Esophagus squamous epithelium (tissue), 4 donors: Measurements from ENCODE around the gene PFKP.

Source experiments
- POLR2A ChIP-seq, 4 donors: fragments of 450-650 bp; IDR thresholded peaks; one replicate each; pipeline ENCODE4 v1.6.1; 2017; ENCODE audit warnings: antibody characterized with exemption in 4 of 4, mild to moderate bottlenecking in 4 of 4, moderate library complexity in 3 of 4
- TF ChIP-seq, protein P1 (sequence below), 6 experiments: fragments of 450-650 bp in 4 of 6; fragments of 200-600 bp in 2 of 6; sonication (generic) in 2 of 6; IDR thresholded peaks; one replicate each; pipeline ENCODE4 v1.5.1; 2016 to 2019; ENCODE audit warnings: antibody characterized with exemption in 6 of 6, mild to moderate bottlenecking in 4 of 6, moderate library complexity in 4 of 6

- TF ChIP-seq, protein P1, sequence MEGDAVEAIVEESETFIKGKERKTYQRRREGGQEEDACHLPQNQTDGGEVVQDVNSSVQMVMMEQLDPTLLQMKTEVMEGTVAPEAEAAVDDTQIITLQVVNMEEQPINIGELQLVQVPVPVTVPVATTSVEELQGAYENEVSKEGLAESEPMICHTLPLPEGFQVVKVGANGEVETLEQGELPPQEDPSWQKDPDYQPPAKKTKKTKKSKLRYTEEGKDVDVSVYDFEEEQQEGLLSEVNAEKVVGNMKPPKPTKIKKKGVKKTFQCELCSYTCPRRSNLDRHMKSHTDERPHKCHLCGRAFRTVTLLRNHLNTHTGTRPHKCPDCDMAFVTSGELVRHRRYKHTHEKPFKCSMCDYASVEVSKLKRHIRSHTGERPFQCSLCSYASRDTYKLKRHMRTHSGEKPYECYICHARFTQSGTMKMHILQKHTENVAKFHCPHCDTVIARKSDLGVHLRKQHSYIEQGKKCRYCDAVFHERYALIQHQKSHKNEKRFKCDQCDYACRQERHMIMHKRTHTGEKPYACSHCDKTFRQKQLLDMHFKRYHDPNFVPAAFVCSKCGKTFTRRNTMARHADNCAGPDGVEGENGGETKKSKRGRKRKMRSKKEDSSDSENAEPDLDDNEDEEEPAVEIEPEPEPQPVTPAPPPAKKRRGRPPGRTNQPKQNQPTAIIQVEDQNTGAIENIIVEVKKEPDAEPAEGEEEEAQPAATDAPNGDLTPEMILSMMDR (IDR thresholded peaks at IDR 0.05) = no peak
- no peak for TF ChIP-seq POLR2A (IDR thresholded peaks at IDR 0.05)
Measured at GRCh38 chr10:3074985-3075600, 7.7 kb downstream of the PFKP start.
